Measurements from ENCODE around the gene MRC2. TPM values are rescaled to one million over a fixed set of nuclear protein-coding genes. Genes with fewer than 3 reads are reported as not detected.
A peak's percentile ranks its signal among the peaks of the same experiment; 100 is the strongest.
"Not testable (repeated sequence)": the region's sequence is repeated elsewhere in the genome, so short reads cannot be mapped to it uniquely, and the experiment has no call there.

MRC2 gene, protein sequence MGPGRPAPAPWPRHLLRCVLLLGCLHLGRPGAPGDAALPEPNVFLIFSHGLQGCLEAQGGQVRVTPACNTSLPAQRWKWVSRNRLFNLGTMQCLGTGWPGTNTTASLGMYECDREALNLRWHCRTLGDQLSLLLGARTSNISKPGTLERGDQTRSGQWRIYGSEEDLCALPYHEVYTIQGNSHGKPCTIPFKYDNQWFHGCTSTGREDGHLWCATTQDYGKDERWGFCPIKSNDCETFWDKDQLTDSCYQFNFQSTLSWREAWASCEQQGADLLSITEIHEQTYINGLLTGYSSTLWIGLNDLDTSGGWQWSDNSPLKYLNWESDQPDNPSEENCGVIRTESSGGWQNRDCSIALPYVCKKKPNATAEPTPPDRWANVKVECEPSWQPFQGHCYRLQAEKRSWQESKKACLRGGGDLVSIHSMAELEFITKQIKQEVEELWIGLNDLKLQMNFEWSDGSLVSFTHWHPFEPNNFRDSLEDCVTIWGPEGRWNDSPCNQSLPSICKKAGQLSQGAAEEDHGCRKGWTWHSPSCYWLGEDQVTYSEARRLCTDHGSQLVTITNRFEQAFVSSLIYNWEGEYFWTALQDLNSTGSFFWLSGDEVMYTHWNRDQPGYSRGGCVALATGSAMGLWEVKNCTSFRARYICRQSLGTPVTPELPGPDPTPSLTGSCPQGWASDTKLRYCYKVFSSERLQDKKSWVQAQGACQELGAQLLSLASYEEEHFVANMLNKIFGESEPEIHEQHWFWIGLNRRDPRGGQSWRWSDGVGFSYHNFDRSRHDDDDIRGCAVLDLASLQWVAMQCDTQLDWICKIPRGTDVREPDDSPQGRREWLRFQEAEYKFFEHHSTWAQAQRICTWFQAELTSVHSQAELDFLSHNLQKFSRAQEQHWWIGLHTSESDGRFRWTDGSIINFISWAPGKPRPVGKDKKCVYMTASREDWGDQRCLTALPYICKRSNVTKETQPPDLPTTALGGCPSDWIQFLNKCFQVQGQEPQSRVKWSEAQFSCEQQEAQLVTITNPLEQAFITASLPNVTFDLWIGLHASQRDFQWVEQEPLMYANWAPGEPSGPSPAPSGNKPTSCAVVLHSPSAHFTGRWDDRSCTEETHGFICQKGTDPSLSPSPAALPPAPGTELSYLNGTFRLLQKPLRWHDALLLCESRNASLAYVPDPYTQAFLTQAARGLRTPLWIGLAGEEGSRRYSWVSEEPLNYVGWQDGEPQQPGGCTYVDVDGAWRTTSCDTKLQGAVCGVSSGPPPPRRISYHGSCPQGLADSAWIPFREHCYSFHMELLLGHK (N-terminal part only)
- 5.0 TPM for polyA plus RNA-seq (2012; ENCODE audit: low read depth, missing spikeins)

DNA sequence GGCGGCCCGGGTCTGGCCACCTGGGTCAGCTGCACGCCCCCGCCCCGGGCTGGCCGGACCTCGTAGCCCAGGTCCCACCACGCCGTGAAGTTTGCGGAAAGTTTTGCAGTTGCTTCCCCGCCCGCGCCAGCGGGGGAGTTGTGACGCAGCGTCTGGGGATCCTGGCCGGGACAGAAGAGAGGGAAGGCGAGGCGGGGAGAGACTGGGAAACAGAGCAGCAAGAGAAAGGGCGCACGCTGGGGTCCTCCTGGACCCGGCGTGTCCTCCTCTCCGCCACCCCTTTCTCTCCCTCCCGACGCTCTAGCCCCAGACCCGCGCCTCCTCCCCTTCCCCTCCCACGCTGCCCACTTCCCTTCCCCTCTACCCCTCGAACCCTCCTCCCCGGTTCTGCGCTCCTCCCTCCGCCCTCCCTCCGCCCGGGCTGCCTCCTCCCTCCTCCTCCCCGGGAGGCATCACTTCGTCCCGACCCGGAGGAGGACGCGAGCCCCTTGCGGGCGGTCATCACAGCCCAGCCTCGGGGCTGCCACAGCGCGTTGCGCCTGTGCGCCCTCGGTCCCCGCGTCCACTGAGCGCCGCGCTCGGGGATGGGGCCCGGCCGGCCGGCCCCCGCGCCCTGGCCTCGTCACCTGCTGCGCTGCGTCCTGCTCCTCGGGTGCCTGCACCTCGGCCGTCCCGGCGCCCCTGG, at the start of gene MRC2:
MRC2 (plus strand) TSS at position 452 of the 685 bp plus-strand sequence; CDS start at position 585, 133 bp downstream.
- DNase-seq (ENCODE audit: insufficient read length, low spot score) (peak; percentile 71), FAIRE-seq (peak; percentile 92)
- no peak for TF ChIP-seq PAX5 (IDR thresholded peaks at IDR 0.05; ENCODE audit: insufficient read depth, low read length, severe bottlenecking)
- 0 out of 2 replicates have a peak, but pooled peaks have one; percentile 40 for TF ChIP-seq SPI1 (IDR thresholded peaks at IDR 0.05; ENCODE audit: low read depth, low read length)
- no peak for TF ChIP-seq POLR2AphosphoS5 (IDR thresholded peaks at IDR 0.05; ENCODE audit: low read depth, low read length)
- TF ChIP-seq TAF1 (IDR thresholded peaks at IDR 0.05; ENCODE audit: low read depth, low read length): no peak

DNA sequence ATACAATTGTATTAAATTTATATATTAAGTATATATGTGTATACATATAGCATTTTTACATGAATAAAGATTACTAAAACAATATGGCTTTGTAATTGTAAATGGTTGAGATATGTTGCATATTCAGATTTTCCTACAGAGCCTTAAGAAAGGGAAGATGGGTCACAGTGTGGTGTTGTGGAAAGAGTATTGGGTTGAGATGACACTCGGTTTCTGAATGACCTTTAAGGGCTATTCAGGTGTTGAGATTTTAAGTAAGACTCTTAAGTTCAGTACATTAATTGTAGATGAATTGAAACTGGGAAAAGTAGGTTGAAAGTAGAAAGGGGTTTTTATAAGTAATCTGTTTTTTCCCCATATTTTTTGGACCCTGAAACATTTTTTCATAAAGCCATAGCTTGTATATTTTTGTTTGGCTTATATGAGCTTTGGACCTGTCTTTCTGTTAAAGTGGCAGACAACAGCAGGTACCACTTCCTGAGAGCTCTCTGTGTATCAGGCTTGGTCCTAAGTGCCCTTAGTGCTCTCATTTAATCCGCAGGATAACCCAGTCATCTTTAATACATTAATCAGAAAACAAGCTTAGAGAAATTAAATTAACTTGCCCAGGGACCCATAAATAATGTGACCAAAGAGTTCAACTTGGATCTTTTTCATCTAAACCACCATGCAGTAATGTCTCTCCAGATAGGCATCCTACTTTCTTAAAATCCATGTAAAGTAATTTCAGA, 48.5 kb upstream of the MRC2 start:
- no peak for DNase-seq (ENCODE audit: insufficient read length, low spot score)
- no peak for FAIRE-seq
- TF ChIP-seq POU2F2 (IDR thresholded peaks at IDR 0.05; ENCODE audit: low read depth, low read length): no peak
- TF ChIP-seq TAF1 (IDR thresholded peaks at IDR 0.05; ENCODE audit: low read depth, low read length): no peak
- TF ChIP-seq SPI1 (IDR thresholded peaks at IDR 0.05; ENCODE audit: low read depth, low read length): no peak
- no peak for TF ChIP-seq POLR2AphosphoS5 (IDR thresholded peaks at IDR 0.05; ENCODE audit: low read depth, low read length)
- no peak for TF ChIP-seq POLR2A (IDR thresholded peaks at IDR 0.05; ENCODE audit: low read depth, low read length)
- TF ChIP-seq PAX5 (IDR thresholded peaks at IDR 0.05; ENCODE audit: insufficient read depth, low read length, severe bottlenecking): no peak

DNA sequence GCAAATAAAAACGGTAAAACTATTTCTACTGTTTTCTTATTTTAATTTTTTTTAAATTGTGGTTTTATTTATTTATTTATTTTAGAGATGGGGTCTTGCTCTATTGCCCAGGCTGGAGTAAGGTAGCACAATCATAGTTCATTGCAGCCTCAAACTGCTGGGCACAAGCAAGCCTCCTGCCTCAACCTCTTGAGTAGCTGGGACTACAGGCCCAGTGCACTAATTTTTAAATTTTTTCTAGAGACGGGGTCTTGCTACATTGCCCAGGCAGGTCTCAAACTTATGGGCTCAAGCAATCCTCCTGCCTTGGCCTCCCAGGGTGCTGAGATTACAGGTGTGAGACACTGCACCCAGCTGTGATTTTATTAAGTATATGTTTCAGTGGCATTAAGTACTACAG, 46.5 kb upstream of the MRC2 start:
- DNase-seq (ENCODE audit: insufficient read length, low spot score): no peak
- no peak for TF ChIP-seq SPI1 (IDR thresholded peaks at IDR 0.05; ENCODE audit: low read depth, low read length)
- no peak for FAIRE-seq

DNA sequence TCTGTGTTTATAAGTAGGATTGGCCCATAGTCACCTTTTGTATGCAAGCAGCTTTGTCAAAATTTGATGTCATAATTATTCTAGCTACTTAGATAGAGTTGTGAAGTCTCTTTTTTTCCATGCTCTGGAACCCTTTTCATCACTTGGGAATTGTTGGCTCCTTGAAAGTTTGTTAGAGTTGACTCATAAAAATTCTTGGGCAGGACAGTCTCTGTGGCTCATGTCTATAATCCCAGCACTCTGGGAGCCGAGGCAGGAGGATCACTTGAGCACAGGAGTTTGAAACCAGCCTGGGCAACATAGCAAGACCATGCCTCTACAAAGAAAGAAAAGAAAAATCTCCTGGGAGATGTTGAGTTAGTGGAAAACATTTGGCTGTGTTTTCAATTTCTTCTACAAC, 45.7 kb upstream of the MRC2 start:
- DNase-seq (ENCODE audit: insufficient read length, low spot score): no peak
- no peak for TF ChIP-seq PAX5 (IDR thresholded peaks at IDR 0.05; ENCODE audit: insufficient read depth, low read length, severe bottlenecking)
- no peak for TF ChIP-seq SPI1 (IDR thresholded peaks at IDR 0.05; ENCODE audit: low read depth, low read length)
- TF ChIP-seq POU2F2 (IDR thresholded peaks at IDR 0.05; ENCODE audit: low read depth, low read length): no peak

DNA sequence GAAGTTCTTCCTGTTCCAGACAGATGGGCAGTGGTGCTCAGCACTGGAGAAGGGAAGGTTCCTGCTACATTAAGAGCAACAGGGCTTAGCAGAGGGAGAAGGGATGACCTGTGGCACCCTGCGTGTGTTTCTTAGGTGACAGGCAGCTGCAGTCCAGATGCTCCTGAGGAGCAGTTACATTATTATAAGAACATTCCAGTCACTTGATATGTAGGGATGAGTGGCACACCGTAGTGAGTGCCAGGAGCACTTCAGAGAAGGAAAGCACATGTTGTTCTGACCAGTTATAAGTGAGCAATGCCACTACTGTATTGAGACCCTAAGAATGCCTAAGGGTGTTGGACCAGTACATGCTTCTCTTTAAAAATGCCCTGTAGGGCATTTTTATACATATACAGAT, 39.9 kb upstream of the MRC2 start:
- no peak for DNase-seq (ENCODE audit: insufficient read length, low spot score)
- no peak for FAIRE-seq
- TF ChIP-seq PAX5 (IDR thresholded peaks at IDR 0.05; ENCODE audit: insufficient read depth, low read length, severe bottlenecking) (no peak), POLR2A (IDR thresholded peaks at IDR 0.05; ENCODE audit: low read depth, low read length) (no peak), SPI1 (IDR thresholded peaks at IDR 0.05; ENCODE audit: low read depth, low read length) (no peak), POLR2AphosphoS5 (IDR thresholded peaks at IDR 0.05; ENCODE audit: low read depth, low read length) (no peak), POU2F2 (IDR thresholded peaks at IDR 0.05; ENCODE audit: low read depth, low read length) (no peak), TAF1 (IDR thresholded peaks at IDR 0.05; ENCODE audit: low read depth, low read length) (no peak)

More for the DNA sequence above, 45.7 kb upstream of the MRC2 start:
- no peak for FAIRE-seq

DNA sequence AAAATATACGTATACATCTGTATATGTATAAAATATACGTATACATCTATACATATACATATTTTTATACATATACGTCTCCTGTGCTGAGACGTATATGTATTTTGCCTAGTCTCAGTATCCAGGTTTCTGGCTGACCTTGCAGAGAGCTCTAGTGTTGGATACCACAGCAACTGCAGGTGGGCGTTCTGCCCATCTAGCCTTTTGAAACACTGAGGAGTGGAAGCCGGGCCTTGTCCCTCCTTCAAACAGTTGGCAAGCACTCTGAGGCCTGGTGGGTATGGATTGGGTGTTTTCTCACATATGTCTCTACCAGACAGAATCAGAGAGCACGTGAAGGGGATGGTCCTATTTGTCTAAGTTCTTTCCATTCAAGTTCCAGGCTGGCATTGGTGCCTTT, 39.4 kb upstream of the MRC2 start:
- DNase-seq (ENCODE audit: insufficient read length, low spot score) (no peak), FAIRE-seq (no peak)
- TF ChIP-seq POLR2A (IDR thresholded peaks at IDR 0.05; ENCODE audit: low read depth, low read length) (no peak), SPI1 (IDR thresholded peaks at IDR 0.05; ENCODE audit: low read depth, low read length) (no peak), PAX5 (IDR thresholded peaks at IDR 0.05; ENCODE audit: insufficient read depth, low read length, severe bottlenecking) (no peak), TAF1 (IDR thresholded peaks at IDR 0.05; ENCODE audit: low read depth, low read length) (no peak), POLR2AphosphoS5 (IDR thresholded peaks at IDR 0.05; ENCODE audit: low read depth, low read length) (no peak), POU2F2 (IDR thresholded peaks at IDR 0.05; ENCODE audit: low read depth, low read length) (no peak)

DNA sequence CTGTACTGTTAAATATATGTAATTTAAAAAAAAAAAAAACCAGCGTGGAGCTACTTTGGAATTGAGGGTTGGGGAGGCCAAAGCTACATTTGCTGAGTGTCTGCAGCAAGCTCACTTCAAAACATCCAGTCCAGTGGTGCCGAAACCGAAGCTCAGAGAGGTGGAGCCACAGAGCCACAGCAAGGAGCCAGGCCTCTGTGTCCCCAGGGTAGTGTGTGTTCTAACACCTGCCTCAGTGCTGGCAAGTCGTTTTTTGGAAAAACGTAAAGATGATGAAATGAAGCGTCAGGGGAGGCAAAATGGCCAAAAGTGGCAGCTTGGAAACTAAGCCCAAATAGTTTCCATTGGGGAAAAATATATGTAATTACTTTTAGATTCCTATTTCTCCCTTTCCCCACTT, 36.1 kb upstream of the MRC2 start:
- no peak for FAIRE-seq
- DNase-seq (ENCODE audit: insufficient read length, low spot score): no peak

DNA sequence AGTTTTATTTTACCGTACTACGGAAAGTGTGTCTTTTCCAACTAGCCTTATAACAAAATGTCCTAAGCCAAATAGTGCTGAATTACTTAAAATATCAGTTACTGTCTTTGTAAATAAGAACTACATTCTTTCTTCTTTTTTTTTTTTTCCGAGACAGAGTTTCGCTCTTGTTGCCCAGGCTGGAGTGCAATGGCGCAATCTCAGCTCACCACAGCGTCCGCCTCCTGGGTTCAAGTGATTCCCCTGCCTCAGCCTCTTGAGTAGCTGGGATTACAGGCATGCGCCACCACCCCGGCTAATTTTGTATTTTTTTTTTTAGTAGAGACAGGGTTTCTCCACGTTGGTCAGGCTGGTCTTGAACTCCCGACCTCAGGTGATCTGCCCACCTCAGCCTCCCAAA, 35.6 kb upstream of the MRC2 start:
- not testable (repeated sequence) for FAIRE-seq; DNase-seq (ENCODE audit: insufficient read length, low spot score)

More for the DNA sequence above, 36.1 kb upstream of the MRC2 start:
- TF ChIP-seq SPI1 (IDR thresholded peaks at IDR 0.05; ENCODE audit: low read depth, low read length) (no peak), POU2F2 (IDR thresholded peaks at IDR 0.05; ENCODE audit: low read depth, low read length) (no peak), POLR2A (IDR thresholded peaks at IDR 0.05; ENCODE audit: low read depth, low read length) (no peak)

Measured in GM12891 (cell line).